Hippocampal formation (tissue), 2 donors: ENCODE data around the gene LGR6.
"Not testable (repeated sequence)": the region's sequence is repeated elsewhere in the genome, so short reads cannot be mapped to it uniquely, and the experiment has no call there.

Experiments used
- DNase-seq, 2 donors: peaks; one replicate each; lab custom pipeline; 2025; lab: John Stamatoyannopoulos, UW

The LGR6 gene

GRCh38 chr1:202176949-202177927 lies 16.4 kb upstream of the LGR6 start:
- DNase-seq = no peak

- no peak for DNase-seq
Measured at GRCh38 chr1:202179828-202180750, 13.5 kb upstream of the LGR6 start.

GRCh38 chr1:202180751-202181139 lies 12.9 kb upstream of the LGR6 start:
- DNase-seq = not testable (repeated sequence)

GRCh38 chr1:202181586-202181985 lies 12.0 kb upstream of the LGR6 start:
- no peak for DNase-seq

- DNase-seq = no peak
Measured at GRCh38 chr1:202182040-202182877, 11.3 kb upstream of the LGR6 start.

- peak; percentile 37 to 65 for DNase-seq
Measured at GRCh38 chr1:202184750-202185460, 8.7 kb upstream of the LGR6 start.

- no peak for DNase-seq
Measured at GRCh38 chr1:202186327-202186726, 7.3 kb upstream of the LGR6 start.

GRCh38 chr1:202187041-202187671 lies 6.4 kb upstream of the LGR6 start:
- no peak for DNase-seq

- DNase-seq = no peak
Measured at GRCh38 chr1:202187697-202188407, 5.7 kb upstream of the LGR6 start.

GRCh38 chr1:202189001-202189790 lies 4.4 kb upstream of the LGR6 start:
- peak; percentile 34 to 44 for DNase-seq

GRCh38 chr1:202189918-202190715 lies 3.5 kb upstream of the LGR6 start:
- DNase-seq = no peak

GRCh38 chr1:202191391-202191790 lies 2.2 kb upstream of the LGR6 start:
- not testable (repeated sequence) for DNase-seq

- peak in 1 of 2 donors; percentile 5 for DNase-seq
Measured at GRCh38 chr1:202192770-202193613, 607 bp upstream of the LGR6 start.

GRCh38 chr1:202194328-202194648 lies 689 bp downstream of the LGR6 start:
- no peak for DNase-seq

GRCh38 chr1:202197653-202198365 lies 4.2 kb downstream of the LGR6 start:
- no peak for DNase-seq

- DNase-seq = no peak
Measured at GRCh38 chr1:202198366-202198724, 4.7 kb downstream of the LGR6 start.
